Right lobe of liver (tissue), 6 donors: Measurements from ENCODE around the gene FHIT. TPM values are rescaled to one million over a fixed set of nuclear protein-coding genes. Genes with fewer than 3 reads are reported as not detected.

ENCODE experiments used
- ATAC-seq, 4 donors: fragments of 200-7000 bp; cut with Tn5 transposase; one replicate each; pipeline ENCODE4 v1.9.1; 2020; ENCODE audit warnings: mild to moderate bottlenecking in 4 of 4, moderate library complexity in 4 of 4
- DNase-seq, 3 donors: peaks; one replicate each; pipeline ENCODE4 v3.0.0-alpha.2; 2020
- H3K27ac ChIP-seq, 3 donors: fragments of 200-600 bp; one replicate each; pipeline ENCODE4 v1.8.0; 2022
- H3K27me3 ChIP-seq, 2 donors: fragments of 200-600 bp; one replicate each; pipeline ENCODE4 v1.8.0; 2022
- H3K36me3 ChIP-seq, 4 donors: fragments of 200-600 bp; sonication (generic) in 1 of 4; one replicate each; pipeline versions ENCODE4 v1.5.1 to v1.8.0; 2017 to 2022; ENCODE audit warnings: control low read depth in 1 of 4
- H3K4me1 ChIP-seq, 4 donors: fragments of 200-600 bp; sonication (generic) in 1 of 4; one replicate each; pipeline versions ENCODE4 v1.5.1 to v1.8.0; 2017 to 2022; ENCODE audit warnings: control low read depth in 1 of 4
- H3K4me3 ChIP-seq, 3 donors: fragments of 200-600 bp; one replicate each; pipeline ENCODE4 v1.8.0; 2022
- H3K9me3 ChIP-seq, 4 donors: fragments of 200-600 bp; sonication (generic) in 1 of 4; one replicate each; pipeline versions ENCODE4 v1.5.1 to v1.8.0; 2017 to 2022; ENCODE audit warnings: control low read depth in 1 of 4
- POLR2A ChIP-seq: fragments of 450-650 bp; IDR thresholded peaks from one replicate; pipeline ENCODE4 v1.6.1; 2017; ENCODE audit warnings: antibody characterized with exemption, mild to moderate bottlenecking
- WGBS: methylation state at CpG from one replicate; pipeline ENCODE4 v1.1.6; 2018; ENCODE audit warnings: low coverage, low lambda C conversion rate; ENCODE audit not compliant: insufficient coverage; ENCODE audit errors: missing lambda C conversion rate; 5-methylcytosine and 5-hydroxymethylcytosine counted together
- intact Hi-C, 2 donors: fragments of 100-400 bp; cut with DNase I; formaldehyde crosslinking; loops; one replicate each; pipeline versions ENCODE4 v1.11.2 to v1.14.1; 2022
- total RNA-seq, 6 experiments: library from RNA; depleted of rRNA in 2 of 6; stranded (reverse); fragments of >200 nt in 2 of 6; fragmentation: NEBNext Ultra II Directional in 3 of 6; extraction: Animal tissue kit (Norgen Biotek cat#: 25700) in 3 of 6; gene quantifications; one replicate each; pipeline versions ENCODE4 v1.1.0 to v1.2.4, GENCODE V29; 2016 to 2023
- TF ChIP-seq, protein P1 (sequence below), 4 donors: fragments of 200-600 bp in 3 of 4; fragments of 450-650 bp in 1 of 4; IDR thresholded peaks; one replicate each; pipeline versions ENCODE4 v1.5.1 to v1.8.0; 2016 to 2022; ENCODE audit warnings: antibody characterized with exemption in 4 of 4, mild to moderate bottlenecking in 2 of 4
- donor health status: DM: no; HTN: yes; CAD: no.
- donor health status: DM: no; HTN: no; CAD: no.
- donor health status: DM: no; HTN: no; CAD: no.
- donor health status: DM: no; HTN: yes; CAD: no.
- donor health status: DM: no; HTN: yes; CAD: no.

The FHIT gene
- total RNA-seq, 6 experiments from 2014 or later = 6.6 to 11.2 (median 8.0) TPM

DNA sequence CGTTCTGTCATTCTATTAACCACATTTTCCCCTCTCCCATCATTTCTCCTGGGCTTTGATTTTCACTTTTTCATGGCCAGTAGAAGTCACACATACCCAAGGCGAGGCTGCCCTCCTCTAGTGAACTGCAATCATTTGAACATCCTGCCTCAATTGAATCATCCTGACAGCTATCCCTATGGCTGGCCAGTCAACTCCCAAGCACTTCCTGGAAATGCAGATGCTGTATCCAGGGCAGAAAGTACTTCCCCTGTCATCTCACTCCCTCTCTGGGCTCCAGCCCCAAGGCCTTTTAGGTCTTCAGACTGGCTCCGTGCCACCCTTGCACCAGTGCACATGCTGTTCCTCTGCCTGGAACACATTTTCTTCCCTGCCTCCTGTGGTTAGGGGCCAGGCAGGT, 1463.1 kb downstream of the FHIT start:
- TF ChIP-seq, protein P1, sequence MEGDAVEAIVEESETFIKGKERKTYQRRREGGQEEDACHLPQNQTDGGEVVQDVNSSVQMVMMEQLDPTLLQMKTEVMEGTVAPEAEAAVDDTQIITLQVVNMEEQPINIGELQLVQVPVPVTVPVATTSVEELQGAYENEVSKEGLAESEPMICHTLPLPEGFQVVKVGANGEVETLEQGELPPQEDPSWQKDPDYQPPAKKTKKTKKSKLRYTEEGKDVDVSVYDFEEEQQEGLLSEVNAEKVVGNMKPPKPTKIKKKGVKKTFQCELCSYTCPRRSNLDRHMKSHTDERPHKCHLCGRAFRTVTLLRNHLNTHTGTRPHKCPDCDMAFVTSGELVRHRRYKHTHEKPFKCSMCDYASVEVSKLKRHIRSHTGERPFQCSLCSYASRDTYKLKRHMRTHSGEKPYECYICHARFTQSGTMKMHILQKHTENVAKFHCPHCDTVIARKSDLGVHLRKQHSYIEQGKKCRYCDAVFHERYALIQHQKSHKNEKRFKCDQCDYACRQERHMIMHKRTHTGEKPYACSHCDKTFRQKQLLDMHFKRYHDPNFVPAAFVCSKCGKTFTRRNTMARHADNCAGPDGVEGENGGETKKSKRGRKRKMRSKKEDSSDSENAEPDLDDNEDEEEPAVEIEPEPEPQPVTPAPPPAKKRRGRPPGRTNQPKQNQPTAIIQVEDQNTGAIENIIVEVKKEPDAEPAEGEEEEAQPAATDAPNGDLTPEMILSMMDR (IDR thresholded peaks at IDR 0.05) = no peak
- no peak for TF ChIP-seq POLR2A
- no peaks in the 10 kb centered on the region for H3K36me3 ChIP-seq
- no peak for ATAC-seq
- 78% methylated on average over 2 of the region's 3 CpGs for WGBS
- H3K9me3 ChIP-seq = no peaks in the 10 kb centered on the region
- intact Hi-C loops = no loop called here
- no peaks in the 10 kb centered on the region for H3K27me3 ChIP-seq
- no peak for DNase-seq
- no peaks in the 10 kb centered on the region for H3K4me1 ChIP-seq
- H3K4me3 ChIP-seq = no peak overlapping the region
- no peak overlapping the region for H3K27ac ChIP-seq

GRCh38 chr3:59786374-59786773, 1464.9 kb downstream of the FHIT start:
- TF ChIP-seq POLR2A = no peak
- TF ChIP-seq, protein P1 (IDR thresholded peaks at IDR 0.05) = no peak
- Histone ChIP-seq H3K9me3 (no peaks in the 10 kb centered on the region), H3K4me3 (no peak overlapping the region), H3K4me1 (no peaks in the 10 kb centered on the region), H3K36me3 (no peaks in the 10 kb centered on the region), H3K27me3 (no peaks in the 10 kb centered on the region), H3K27ac (no peak overlapping the region)
- intact Hi-C loops = no loop called here
- DNase-seq (no peak), ATAC-seq (no peak)
- 93% methylated on average over 6 of the region's 6 CpGs for WGBS

DNA sequence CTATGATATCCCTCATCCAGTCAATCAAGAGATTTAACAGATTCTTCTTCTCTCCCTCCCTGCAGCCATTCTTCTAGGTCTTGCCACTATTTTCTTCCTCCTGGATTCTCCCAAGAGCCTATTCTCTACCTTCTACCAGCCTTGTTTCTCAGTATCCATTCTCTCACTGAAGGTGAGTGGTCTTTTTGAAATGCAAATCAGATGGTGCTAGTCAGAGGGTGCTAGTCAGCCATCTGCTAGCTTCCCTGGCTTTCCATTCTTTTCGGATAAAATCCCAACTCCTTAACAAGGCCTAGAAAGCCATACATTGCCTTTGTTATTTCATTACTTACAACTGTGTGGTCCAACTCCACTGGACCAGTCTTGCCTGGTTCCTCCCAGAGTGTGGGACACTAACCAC, 1467.1 kb downstream of the FHIT start:
- TF ChIP-seq POLR2A = no peak
- TF ChIP-seq, protein P1 (IDR thresholded peaks at IDR 0.05) = no peak
- Histone ChIP-seq H3K27ac (no peak overlapping the region), H3K9me3 (no peaks in the 10 kb centered on the region), H3K36me3 (no peaks in the 10 kb centered on the region), H3K27me3 (no peaks in the 10 kb centered on the region), H3K4me3 (no peak overlapping the region), H3K4me1 (no peaks in the 10 kb centered on the region)
- WGBS = 88% methylated on average over 1 of the region's 1 CpG
- DNase-seq (no peak), ATAC-seq (no peak)
- intact Hi-C loops = no loop called here

DNA sequence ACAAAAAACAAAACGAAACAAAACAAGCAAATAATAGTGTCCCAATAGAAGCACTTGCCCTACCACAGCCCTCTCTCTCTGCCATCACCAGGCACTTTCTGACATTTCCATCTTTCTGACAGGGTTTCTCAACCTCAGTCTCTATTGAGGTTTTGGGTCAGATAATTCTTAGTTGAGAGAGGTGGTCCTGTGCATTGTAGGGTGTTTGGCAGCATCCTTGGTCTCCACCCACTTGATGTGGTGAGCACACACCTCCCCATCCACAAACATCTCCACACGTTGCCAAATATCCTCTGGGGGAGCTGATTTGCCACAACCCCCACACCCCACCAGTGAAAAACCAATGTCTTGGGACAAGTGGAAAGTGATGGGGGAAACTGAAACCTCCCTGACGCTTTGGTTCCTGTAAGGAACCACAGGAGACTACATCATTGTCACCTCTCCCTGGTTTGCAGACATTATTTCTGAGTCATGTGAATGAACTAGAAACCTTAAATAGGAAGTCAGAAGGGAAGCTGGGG, 1467.7 kb downstream of the FHIT start:
- Histone ChIP-seq H3K27me3 (no peaks in the 10 kb centered on the region), H3K36me3 (no peaks in the 10 kb centered on the region), H3K9me3 (no peaks in the 10 kb centered on the region), H3K4me3 (no peak overlapping the region), H3K27ac (no peak overlapping the region), H3K4me1 (no peaks in the 10 kb centered on the region)
- TF ChIP-seq, protein P1 (IDR thresholded peaks at IDR 0.05) = no peak
- no peak for TF ChIP-seq POLR2A
- intact Hi-C loops = no loop called here
- ATAC-seq (no peak), DNase-seq (no peak)
- 56% methylated on average over 3 of the region's 3 CpGs for WGBS

- intact Hi-C loops = no loop called here
- H3K36me3 ChIP-seq = no peaks in the 10 kb centered on the region
- H3K4me3 ChIP-seq = no peak overlapping the region
- ATAC-seq (no peak), DNase-seq (no peak)
- TF ChIP-seq, protein P1 (IDR thresholded peaks at IDR 0.05) = no peak
- no peak for TF ChIP-seq POLR2A
- no peaks in the 10 kb centered on the region for H3K4me1 ChIP-seq
- H3K27ac ChIP-seq = no peak overlapping the region
- no peaks in the 10 kb centered on the region for H3K9me3 ChIP-seq
- H3K27me3 ChIP-seq = no peaks in the 10 kb centered on the region
These were observed 1468.6 kb downstream of the FHIT start for GRCh38 chr3:59782664-59783063.
